Panc1 (cell line): Measurements from ENCODE around the gene UQCC3. TPM values are rescaled to one million over a fixed set of nuclear protein-coding genes. Genes with fewer than 3 reads are reported as not detected.

Experiments
- ATAC-seq: fragments of 200-7000 bp; cut with Tn5 transposase; 2 replicates; pipeline ENCODE4 v1.9.1; 2020; ENCODE audit warnings: mild to moderate bottlenecking, moderate library complexity
- BruUV-seq: library from RNA; stranded (reverse); fragments of 400-500 nt; replicated peaks from 2 replicates; lab custom pipeline; 2021; lab: Mats Ljungman, UMichigan
- CTCF ChIA-PET: fragments of 300-600 bp; sonication (Branson Sonifier 250); formaldehyde crosslinking; loops from one replicate; lab custom pipeline; 2022; ENCODE audit warnings: antibody characterized with exemption; lab: Charles Lee
- POLR2A ChIA-PET: fragments of 300-600 bp; sonication (Branson Sonifier 250); formaldehyde crosslinking; loops from one replicate; lab custom pipeline; 2022; ENCODE audit warnings: antibody characterized with exemption; lab: Charles Lee
- DNase-seq: peaks from one replicate; pipeline ENCODE4 v3.0.0-alpha.2; 2010; ENCODE audit warnings: low read depth, low spot score
- H3K27ac ChIP-seq: 2 replicates; pipeline ENCODE4 v1.5.1; 2011; ENCODE audit warnings: mild to moderate bottlenecking, low read length, inconsistent platforms
- H3K27me3 ChIP-seq: fragments of 200-500 bp; sonication (Bioruptor generic); 2 replicates; pipeline ENCODE4 v1.6.0; 2014; ENCODE audit warnings: low read length, inconsistent platforms; ENCODE audit not compliant: control insufficient read depth, insufficient read depth
- H3K36me3 ChIP-seq: fragments of 200-500 bp; sonication (Bioruptor generic); 2 replicates; pipeline ENCODE4 v1.5.1; 2014; ENCODE audit warnings: inconsistent platforms, mild to moderate bottlenecking, low read length, moderate library complexity; ENCODE audit not compliant: control insufficient read depth, insufficient read depth
- H3K4me1 ChIP-seq: 2 replicates; pipeline ENCODE4 v1.5.1; 2011; ENCODE audit warnings: inconsistent platforms, mild to moderate bottlenecking, low read length, moderate library complexity; ENCODE audit not compliant: control insufficient read depth, insufficient read depth
- H3K4me3 ChIP-seq, 2 experiments: 2 replicates each; pipeline ENCODE4 v1.5.1; 2011 to 2012; ENCODE audit warnings: low read depth in 2 of 2, low read length in 2 of 2, mild to moderate bottlenecking in 2 of 2, inconsistent platforms in 1 of 2, moderate library complexity in 1 of 2
- H3K9me3 ChIP-seq: fragments of 200-500 bp; sonication (Bioruptor generic); 2 replicates; pipeline ENCODE4 v1.5.1; 2014; ENCODE audit warnings: low read depth, mild to moderate bottlenecking, inconsistent platforms, low read length, moderate library complexity; ENCODE audit not compliant: control insufficient read depth, insufficient read depth
- POLR2AphosphoS5 ChIP-seq: IDR thresholded peaks from 2 replicates; pipeline ENCODE4 v1.6.1; 2012; ENCODE audit warnings: mild to moderate bottlenecking, low read depth, low read length, moderate library complexity
- SIN3A ChIP-seq: IDR thresholded peaks from 2 replicates; pipeline ENCODE4 v1.6.1; 2012; ENCODE audit warnings: low read depth, mild to moderate bottlenecking, low read length, moderate library complexity, borderline replicate concordance; ENCODE audit not compliant: insufficient read depth
- TCF7L2 ChIP-seq: IDR thresholded peaks from 2 replicates; pipeline ENCODE4 v1.6.1; 2011; ENCODE audit warnings: mild to moderate bottlenecking, low read depth, low read length, inconsistent platforms
- in situ Hi-C: cut with HindIII; loops from 2 replicates; pipeline ENCODE4 v1.10.0; 2016; ENCODE audit warnings: low sequenced_read_pairs, low pct_unique_long_range_greater_than_20kb
- intact Hi-C: fragments of 100-400 bp; cut with micrococcal nuclease; formaldehyde crosslinking; loops from one replicate; pipeline ENCODE4 v1.10.0; 2022; ENCODE audit not compliant: unreplicated experiment
- total RNA-seq: library from RNA; stranded (reverse); gene quantifications from one replicate; pipeline ENCODE4 v1.2.1, GENCODE V29; 2021; ENCODE audit not compliant: unreplicated experiment
- TF ChIP-seq, protein P1 (sequence below), 2 experiments: IDR thresholded peaks; 2 replicates each; pipeline ENCODE4 v1.6.1; 2011 to 2012; ENCODE audit warnings: low read depth in 2 of 2, control low read depth in 1 of 2, low read length in 1 of 2, mild to moderate bottlenecking in 1 of 2, moderate library complexity in 1 of 2; ENCODE audit not compliant: insufficient read depth in 1 of 2
- TF ChIP-seq, protein P2 (sequence below): fragments of 450-650 bp; IDR thresholded peaks from 2 replicates; pipeline ENCODE4 v1.5.1; 2017; ENCODE audit warnings: mild to moderate bottlenecking

The UQCC3 gene
- total RNA-seq, 1 experiment from 2014 or later, result 7.4 TPM

DNA sequence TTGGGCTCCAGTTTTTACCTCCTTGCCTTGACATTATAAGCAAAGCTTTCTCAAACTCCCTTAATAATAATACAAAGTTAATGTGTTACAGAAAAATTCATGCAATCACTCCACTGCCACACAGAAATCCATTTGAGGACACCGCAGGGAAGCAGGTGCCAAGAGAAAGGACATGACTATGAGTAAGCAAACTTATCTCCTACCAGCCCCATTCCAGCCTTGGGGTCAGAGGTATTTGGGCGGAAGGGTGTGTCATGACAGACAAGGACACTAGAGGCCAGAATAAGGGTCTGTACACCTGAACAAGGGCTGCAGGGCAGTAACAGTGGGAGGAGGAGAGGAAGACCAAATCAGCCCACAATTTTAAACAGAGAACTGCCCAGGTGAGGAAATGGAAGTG lies 41.9 kb downstream of the UQCC3 start:
- in situ Hi-C loops (no loop called here), intact Hi-C loops (no loop called here)
- H3K9me3 ChIP-seq, result no peaks in the 10 kb centered on the region
- ChIA-PET POLR2A (no interaction called here), CTCF (no interaction called here)
- TF ChIP-seq POLR2AphosphoS5 (no peak), TCF7L2 (no peak), SIN3A (no peak)
- TF ChIP-seq, protein P1, sequence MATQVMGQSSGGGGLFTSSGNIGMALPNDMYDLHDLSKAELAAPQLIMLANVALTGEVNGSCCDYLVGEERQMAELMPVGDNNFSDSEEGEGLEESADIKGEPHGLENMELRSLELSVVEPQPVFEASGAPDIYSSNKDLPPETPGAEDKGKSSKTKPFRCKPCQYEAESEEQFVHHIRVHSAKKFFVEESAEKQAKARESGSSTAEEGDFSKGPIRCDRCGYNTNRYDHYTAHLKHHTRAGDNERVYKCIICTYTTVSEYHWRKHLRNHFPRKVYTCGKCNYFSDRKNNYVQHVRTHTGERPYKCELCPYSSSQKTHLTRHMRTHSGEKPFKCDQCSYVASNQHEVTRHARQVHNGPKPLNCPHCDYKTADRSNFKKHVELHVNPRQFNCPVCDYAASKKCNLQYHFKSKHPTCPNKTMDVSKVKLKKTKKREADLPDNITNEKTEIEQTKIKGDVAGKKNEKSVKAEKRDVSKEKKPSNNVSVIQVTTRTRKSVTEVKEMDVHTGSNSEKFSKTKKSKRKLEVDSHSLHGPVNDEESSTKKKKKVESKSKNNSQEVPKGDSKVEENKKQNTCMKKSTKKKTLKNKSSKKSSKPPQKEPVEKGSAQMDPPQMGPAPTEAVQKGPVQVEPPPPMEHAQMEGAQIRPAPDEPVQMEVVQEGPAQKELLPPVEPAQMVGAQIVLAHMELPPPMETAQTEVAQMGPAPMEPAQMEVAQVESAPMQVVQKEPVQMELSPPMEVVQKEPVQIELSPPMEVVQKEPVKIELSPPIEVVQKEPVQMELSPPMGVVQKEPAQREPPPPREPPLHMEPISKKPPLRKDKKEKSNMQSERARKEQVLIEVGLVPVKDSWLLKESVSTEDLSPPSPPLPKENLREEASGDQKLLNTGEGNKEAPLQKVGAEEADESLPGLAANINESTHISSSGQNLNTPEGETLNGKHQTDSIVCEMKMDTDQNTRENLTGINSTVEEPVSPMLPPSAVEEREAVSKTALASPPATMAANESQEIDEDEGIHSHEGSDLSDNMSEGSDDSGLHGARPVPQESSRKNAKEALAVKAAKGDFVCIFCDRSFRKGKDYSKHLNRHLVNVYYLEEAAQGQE (IDR thresholded peaks at IDR 0.05; ENCODE audit: insufficient read depth in 1 of 2, low read depth in 2 of 2, low read length in 1 of 2), result no peak
- TF ChIP-seq, protein P2, sequence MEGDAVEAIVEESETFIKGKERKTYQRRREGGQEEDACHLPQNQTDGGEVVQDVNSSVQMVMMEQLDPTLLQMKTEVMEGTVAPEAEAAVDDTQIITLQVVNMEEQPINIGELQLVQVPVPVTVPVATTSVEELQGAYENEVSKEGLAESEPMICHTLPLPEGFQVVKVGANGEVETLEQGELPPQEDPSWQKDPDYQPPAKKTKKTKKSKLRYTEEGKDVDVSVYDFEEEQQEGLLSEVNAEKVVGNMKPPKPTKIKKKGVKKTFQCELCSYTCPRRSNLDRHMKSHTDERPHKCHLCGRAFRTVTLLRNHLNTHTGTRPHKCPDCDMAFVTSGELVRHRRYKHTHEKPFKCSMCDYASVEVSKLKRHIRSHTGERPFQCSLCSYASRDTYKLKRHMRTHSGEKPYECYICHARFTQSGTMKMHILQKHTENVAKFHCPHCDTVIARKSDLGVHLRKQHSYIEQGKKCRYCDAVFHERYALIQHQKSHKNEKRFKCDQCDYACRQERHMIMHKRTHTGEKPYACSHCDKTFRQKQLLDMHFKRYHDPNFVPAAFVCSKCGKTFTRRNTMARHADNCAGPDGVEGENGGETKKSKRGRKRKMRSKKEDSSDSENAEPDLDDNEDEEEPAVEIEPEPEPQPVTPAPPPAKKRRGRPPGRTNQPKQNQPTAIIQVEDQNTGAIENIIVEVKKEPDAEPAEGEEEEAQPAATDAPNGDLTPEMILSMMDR, result no peak
- ATAC-seq, result no peak
- H3K36me3 ChIP-seq, result peaks cover 30% of the 10 kb centered on the region
- no peak overlapping the region for H3K27ac ChIP-seq
- no TSS peak for BruUV-seq
- no peak for DNase-seq
- no peak overlapping the region for H3K4me3 ChIP-seq
- H3K27me3 ChIP-seq, result no peaks in the 10 kb centered on the region
- peaks cover 10% of the 10 kb centered on the region for H3K4me1 ChIP-seq

DNA sequence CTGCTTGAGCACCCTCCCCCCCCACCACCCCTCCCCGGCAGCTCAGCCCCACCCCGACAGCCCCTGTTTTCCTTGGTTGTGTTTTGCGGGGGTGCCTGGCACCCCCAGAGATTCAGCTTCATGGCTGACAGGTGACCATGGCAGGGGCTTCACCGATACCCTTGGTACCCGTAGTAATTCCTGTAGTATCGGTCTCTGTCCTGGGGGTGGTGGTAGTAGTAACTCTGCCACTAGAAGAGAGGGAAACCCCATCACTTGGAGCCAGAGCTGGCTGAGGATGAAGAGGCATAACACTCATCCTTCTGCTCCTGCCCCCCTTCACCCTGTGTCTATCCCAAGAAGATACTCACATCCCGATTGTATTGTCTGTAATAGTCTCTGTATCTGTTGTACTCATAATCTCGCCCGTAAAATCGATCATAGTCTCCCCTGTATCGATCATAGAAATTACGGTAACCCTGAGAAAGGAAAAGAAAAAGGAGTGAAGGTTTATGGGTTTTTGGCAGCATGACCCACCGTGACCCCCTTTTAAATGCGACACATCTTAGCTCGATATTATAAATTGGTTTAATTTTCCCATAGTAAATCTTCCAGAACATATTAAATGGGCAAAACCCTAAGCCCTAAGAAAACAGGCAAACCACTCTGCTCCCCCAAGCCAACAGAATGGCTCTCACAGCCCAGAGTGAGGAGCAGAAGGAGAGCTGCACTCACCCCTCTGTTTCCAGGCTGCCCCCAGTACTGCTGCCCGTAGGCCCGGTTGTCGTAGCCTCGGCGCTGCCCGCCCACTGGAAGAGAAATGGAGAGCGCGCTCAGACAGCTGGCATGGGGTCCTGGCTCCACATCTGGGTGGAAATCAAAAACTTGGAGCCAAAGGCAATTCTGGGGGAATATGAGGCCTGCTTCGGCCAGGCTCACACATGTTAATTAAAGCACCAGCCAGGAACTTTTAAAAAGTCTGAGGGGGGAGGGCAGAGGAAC lies 44.0 kb downstream of the UQCC3 start:
- POLR2A ChIA-PET, result interaction anchor here (0.6 to 0.7 kb wide), 4 partner anchors 46 to 1137 kb away, joined by 3 to 4 read pairs (median 4); no protein-coding TSS in a partner anchor
- in situ Hi-C loops, result no loop called here
- peaks cover 4% of the 10 kb centered on the region; the same call in 1 of the 2 replicates for H3K4me1 ChIP-seq
- BruUV-seq, result no TSS peak
- CTCF ChIA-PET, result no interaction called here
- TF ChIP-seq, protein P1 (IDR thresholded peaks at IDR 0.05; ENCODE audit: insufficient read depth in 1 of 2, low read depth in 2 of 2, low read length in 1 of 2), result no peak
- no peak for TF ChIP-seq POLR2AphosphoS5
- TF ChIP-seq SIN3A, result no peak
- no peak for TF ChIP-seq TCF7L2
- TF ChIP-seq, protein P2, result no peak
- H3K36me3 ChIP-seq, result peaks cover 37% of the 10 kb centered on the region
- no peaks in the 10 kb centered on the region for H3K9me3 ChIP-seq
- no peaks in the 10 kb centered on the region for H3K27me3 ChIP-seq
- DNase-seq, result no peak
- H3K27ac ChIP-seq, result no peak overlapping the region
- no peak overlapping the region for H3K4me3 ChIP-seq
- no peak for ATAC-seq
- intact Hi-C loops, result no loop called here
